ENCODE results near the gene LIPI.

- TF ChIP-seq CTCF (IDR thresholded peaks at IDR 0.05) (no peak), POLR2A (IDR thresholded peaks at IDR 0.05) (no peak), EP300 (IDR thresholded peaks at IDR 0.05) (no peak)
Observed at GRCh38 chr21:14210738-14211137, at the start of gene LIPI.

Measured in stomach (tissue), 4 donors.